Measurements from ENCODE around the gene OSBPL6. TPM values are rescaled to one million over a fixed set of nuclear protein-coding genes. Genes with fewer than 3 reads are reported as not detected.

OSBPL6 gene
- total and polyA plus RNA-seq, 4 donors = 1.3 to 3.3 (median 2.2) TPM

- Histone ChIP-seq H3K4me1 (ENCODE audit: control insufficient read depth in 4 of 4, insufficient read depth in 4 of 4, low read length in 3 of 4) (peaks cover 0 to 20% (median 13%) of the 10 kb centered on the region in 4 donors), H3K36me3 (ENCODE audit: control insufficient read depth in 4 of 4, insufficient read depth in 3 of 4, low read depth in 1 of 4, low read length in 3 of 4) (no peaks in the 10 kb centered on the region), H3K9me3 (ENCODE audit: control insufficient read depth in 4 of 4, low read length in 3 of 4) (no peaks in the 10 kb centered on the region), H3K4me3 (ENCODE audit: low read depth in 1 of 3, low read length in 3 of 3) (no peak overlapping the region), H3K27ac (ENCODE audit: low read depth in 1 of 2, low read length in 2 of 2) (no peak overlapping the region), H3K27me3 (ENCODE audit: control insufficient read depth in 4 of 4, insufficient read depth in 4 of 4, low read length in 3 of 4) (no peaks in the 10 kb centered on the region), H3K9ac (ENCODE audit: low read depth in 1 of 2, low read length in 2 of 2) (no peak overlapping the region)
- 52% methylated on average over 6 of the region's 6 CpGs for WGBS
- DNase-seq (ENCODE audit: low spot score) = no peak
- peak; percentile 32 for TF ChIP-seq SP1 (IDR thresholded peaks at IDR 0.05)
- peak; percentile 18 to 52 for TF ChIP-seq HNF4A (conservative IDR thresholded peaks at IDR 0.05)
- no peak for TF ChIP-seq NR2F2 (IDR thresholded peaks at IDR 0.05)
- TF ChIP-seq RAD21 (IDR thresholded peaks at IDR 0.05) = peak in 1 of 2 donors; percentile 10
Observed at GRCh38 chr2:178191004-178191508, 3.3 kb upstream of the OSBPL6 start.

- DNase-seq (ENCODE audit: low spot score) = no peak
- Histone ChIP-seq H3K4me1 (ENCODE audit: control insufficient read depth in 4 of 4, insufficient read depth in 4 of 4, low read length in 3 of 4) (peaks cover 0 to 20% (median 13%) of the 10 kb centered on the region in 4 donors), H3K27ac (ENCODE audit: low read depth in 1 of 2, low read length in 2 of 2) (no peak overlapping the region), H3K27me3 (ENCODE audit: control insufficient read depth in 4 of 4, insufficient read depth in 4 of 4, low read length in 3 of 4) (no peaks in the 10 kb centered on the region), H3K9me3 (ENCODE audit: control insufficient read depth in 4 of 4, low read length in 3 of 4) (no peaks in the 10 kb centered on the region), H3K9ac (ENCODE audit: low read depth in 1 of 2, low read length in 2 of 2) (no peak overlapping the region), H3K4me3 (ENCODE audit: low read depth in 1 of 3, low read length in 3 of 3) (no peak overlapping the region), H3K36me3 (ENCODE audit: control insufficient read depth in 4 of 4, insufficient read depth in 3 of 4, low read depth in 1 of 4, low read length in 3 of 4) (no peaks in the 10 kb centered on the region)
- WGBS = 91% methylated on average over 2 of the region's 2 CpGs
- no peak for TF ChIP-seq FOXA2 (IDR thresholded peaks at IDR 0.05)
- no peak for TF ChIP-seq EGR1 (IDR thresholded peaks at IDR 0.05; ENCODE audit: low read depth in 2 of 2)
- TF ChIP-seq, protein P1, sequence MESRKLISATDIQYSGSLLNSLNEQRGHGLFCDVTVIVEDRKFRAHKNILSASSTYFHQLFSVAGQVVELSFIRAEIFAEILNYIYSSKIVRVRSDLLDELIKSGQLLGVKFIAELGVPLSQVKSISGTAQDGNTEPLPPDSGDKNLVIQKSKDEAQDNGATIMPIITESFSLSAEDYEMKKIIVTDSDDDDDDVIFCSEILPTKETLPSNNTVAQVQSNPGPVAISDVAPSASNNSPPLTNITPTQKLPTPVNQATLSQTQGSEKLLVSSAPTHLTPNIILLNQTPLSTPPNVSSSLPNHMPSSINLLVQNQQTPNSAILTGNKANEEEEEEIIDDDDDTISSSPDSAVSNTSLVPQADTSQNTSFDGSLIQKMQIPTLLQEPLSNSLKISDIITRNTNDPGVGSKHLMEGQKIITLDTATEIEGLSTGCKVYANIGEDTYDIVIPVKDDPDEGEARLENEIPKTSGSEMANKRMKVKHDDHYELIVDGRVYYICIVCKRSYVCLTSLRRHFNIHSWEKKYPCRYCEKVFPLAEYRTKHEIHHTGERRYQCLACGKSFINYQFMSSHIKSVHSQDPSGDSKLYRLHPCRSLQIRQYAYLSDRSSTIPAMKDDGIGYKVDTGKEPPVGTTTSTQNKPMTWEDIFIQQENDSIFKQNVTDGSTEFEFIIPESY (IDR thresholded peaks at IDR 0.05) = no peak
- TF ChIP-seq HNF4G (IDR thresholded peaks at IDR 0.05) = no peak
- TF ChIP-seq HNF4A (conservative IDR thresholded peaks at IDR 0.05) = no peak
Observed at GRCh38 chr2:178191511-178191910, 2.8 kb upstream of the OSBPL6 start.

DNA sequence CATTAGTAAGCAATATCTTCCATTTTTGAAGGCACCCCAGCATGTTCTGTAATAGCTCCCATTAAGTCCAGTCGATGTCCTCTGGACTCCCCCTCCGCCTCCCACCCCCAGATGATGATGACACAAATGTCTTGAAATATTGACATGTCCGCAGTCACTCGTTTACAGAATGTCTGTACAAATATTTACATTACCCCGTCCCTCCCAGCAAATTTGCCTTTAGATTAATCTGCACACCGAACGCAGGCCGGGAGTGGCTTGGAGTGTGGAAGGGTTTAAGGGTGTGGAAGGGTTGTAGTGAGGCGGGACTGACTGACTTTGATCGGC, 853 bp upstream of the OSBPL6 start:
- Histone ChIP-seq H3K4me3 (ENCODE audit: low read depth in 1 of 3, low read length in 3 of 3) (peak overlapping the region; percentile 69 to 90 (median 73)), H3K4me1 (ENCODE audit: control insufficient read depth in 4 of 4, insufficient read depth in 4 of 4, low read length in 3 of 4) (peaks cover 0 to 20% (median 13%) of the 10 kb centered on the region in 4 donors), H3K27ac (ENCODE audit: low read depth in 1 of 2, low read length in 2 of 2) (peak overlapping the region; percentile 85 to 94), H3K9ac (ENCODE audit: low read depth in 1 of 2, low read length in 2 of 2) (peak overlapping the region; percentile 17 to 97), H3K27me3 (ENCODE audit: control insufficient read depth in 4 of 4, insufficient read depth in 4 of 4, low read length in 3 of 4) (no peaks in the 10 kb centered on the region), H3K9me3 (ENCODE audit: control insufficient read depth in 4 of 4, low read length in 3 of 4) (no peaks in the 10 kb centered on the region), H3K36me3 (ENCODE audit: control insufficient read depth in 4 of 4, insufficient read depth in 3 of 4, low read depth in 1 of 4, low read length in 3 of 4) (no peaks in the 10 kb centered on the region)
- TF ChIP-seq EGR1 (IDR thresholded peaks at IDR 0.05; ENCODE audit: low read depth in 2 of 2) = peak in 1 of 2 donors; percentile 25
- peak; percentile 50 for TF ChIP-seq SP1 (IDR thresholded peaks at IDR 0.05)
- peak; percentile 68 for TF ChIP-seq FOXA2 (IDR thresholded peaks at IDR 0.05)
- TF ChIP-seq JUND (IDR thresholded peaks at IDR 0.05) = peak in 1 of 2 donors; percentile 36
- TF ChIP-seq REST (IDR thresholded peaks at IDR 0.05) = no peak
- TF ChIP-seq HNF4G (IDR thresholded peaks at IDR 0.05) = no peak
- peak; percentile 45 to 61 for TF ChIP-seq HNF4A (conservative IDR thresholded peaks at IDR 0.05)
- no peak for TF ChIP-seq TAF1 (conservative IDR thresholded peaks at IDR 0.05)
- TF ChIP-seq YY1 (IDR thresholded peaks at IDR 0.05) = peak; percentile 51
- no peak for TF ChIP-seq NR2F2 (IDR thresholded peaks at IDR 0.05)
- peak; percentile 78 for TF ChIP-seq ATF3 (IDR thresholded peaks at IDR 0.05)
- TF ChIP-seq, protein P2, sequence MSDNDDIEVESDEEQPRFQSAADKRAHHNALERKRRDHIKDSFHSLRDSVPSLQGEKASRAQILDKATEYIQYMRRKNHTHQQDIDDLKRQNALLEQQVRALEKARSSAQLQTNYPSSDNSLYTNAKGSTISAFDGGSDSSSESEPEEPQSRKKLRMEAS (IDR thresholded peaks at IDR 0.05) = peak; percentile 24
- peak in 1 of 2 donors; percentile 49 for TF ChIP-seq RXRA (IDR thresholded peaks at IDR 0.05)
- no peak for TF ChIP-seq GABPA (IDR thresholded peaks at IDR 0.05 in 1 of 2, conservative IDR thresholded peaks at IDR 0.05 in 1 of 2)
- peak; percentile 57 for TF ChIP-seq FOXA1 (IDR thresholded peaks at IDR 0.05)
- 7% methylated on average over 10 of the region's 10 CpGs for WGBS
- no peak for DNase-seq (ENCODE audit: low spot score)

All from liver (tissue), 9 donors.